Fibroblast of lung (primary cell): Measurements from ENCODE around the gene UBAP2. TPM values are rescaled to one million over a fixed set of nuclear protein-coding genes. Genes with fewer than 3 reads are reported as not detected.
A peak's percentile ranks its signal among the peaks of the same experiment; 100 is the strongest.

Experiments
- DNase-seq, 2 donors: peaks; one replicate each; pipeline versions ENCODE4 v3.0.0 to v3.0.0-alpha.2; 2010; ENCODE audit warnings: low read depth in 2 of 2
- H2AFZ ChIP-seq: 2 replicates; pipeline ENCODE4 v1.5.1; 2012; ENCODE audit warnings: low read length, control low read depth, inconsistent platforms
- H3K27ac ChIP-seq: 2 replicates; pipeline ENCODE4 v1.5.1; 2011; ENCODE audit warnings: low read length, control low read depth; ENCODE audit not compliant: insufficient read depth
- H3K27me3 ChIP-seq: 2 replicates; pipeline ENCODE4 v1.5.1; 2011; ENCODE audit warnings: mild to moderate bottlenecking, low read length; ENCODE audit not compliant: control insufficient read depth, insufficient read depth
- H3K36me3 ChIP-seq: 2 replicates; pipeline ENCODE4 v1.5.1; 2011; ENCODE audit warnings: low read length; ENCODE audit not compliant: control insufficient read depth, insufficient read depth
- H3K4me1 ChIP-seq: 2 replicates; pipeline ENCODE4 v1.5.1; 2011; ENCODE audit warnings: low read length; ENCODE audit not compliant: control insufficient read depth, insufficient read depth; ENCODE audit errors: extremely low read depth
- H3K4me2 ChIP-seq: 2 replicates; pipeline ENCODE4 v1.5.1; 2011; ENCODE audit warnings: low read length, control low read depth; ENCODE audit not compliant: insufficient read depth; ENCODE audit errors: extremely low read depth
- H3K4me3 ChIP-seq, 4 experiments: fragments of 200-600 bp in 1 of 4; sonication (generic) in 1 of 4; replicated peaks in 1 of 4; 2 replicates each; pipeline ENCODE4 v1.5.1; 2011 to 2016; ENCODE audit warnings: low read length in 4 of 4, low read depth in 3 of 4, mild to moderate bottlenecking in 3 of 4, control low read depth in 2 of 4, inconsistent platforms in 1 of 4, mixed read lengths in 1 of 4; ENCODE audit not compliant: insufficient read depth in 1 of 4; ENCODE audit errors: control extremely low read depth in 1 of 4
- H3K79me2 ChIP-seq: 2 replicates; pipeline ENCODE4 v1.5.1; 2012; ENCODE audit warnings: mild to moderate bottlenecking, low read length, inconsistent platforms; ENCODE audit not compliant: control insufficient read depth, insufficient read depth
- H3K9ac ChIP-seq: 2 replicates; pipeline ENCODE4 v1.5.1; 2011; ENCODE audit warnings: mild to moderate bottlenecking, low read length, control low read depth; ENCODE audit not compliant: insufficient read depth
- H3K9me3 ChIP-seq: 2 replicates; pipeline ENCODE4 v1.5.1; 2012; ENCODE audit warnings: low read depth, low read length; ENCODE audit not compliant: control insufficient read depth, insufficient read depth
- H4K20me1 ChIP-seq: 2 replicates; pipeline ENCODE4 v1.5.1; 2011; ENCODE audit warnings: low read length; ENCODE audit not compliant: control insufficient read depth, insufficient read depth; ENCODE audit errors: extremely low read depth
- EZH2 ChIP-seq: IDR thresholded peaks from 2 replicates; pipeline ENCODE4 v1.5.1; 2012; ENCODE audit warnings: low read length, control low read depth, mild to moderate bottlenecking; ENCODE audit errors: missing control alignments
- polyA plus RNA-seq, 2 donors: library from polyadenylated mRNA; depleted of rRNA in 1 of 2; stranded (reverse) in 1 of 2; unstranded in 1 of 2; fragments of >200 nt; gene quantifications; 2 replicates each; pipeline ENCODE4 v1.2.1, GENCODE V29; 2011 to 2012; ENCODE audit warnings: missing spikeins in 1 of 2
- total RNA-seq: library from RNA; depleted of rRNA; stranded (reverse); fragments of >200 nt; gene quantifications from 2 replicates; pipeline ENCODE4 v1.2.1, GENCODE V29; 2014
- TF ChIP-seq, protein P1 (sequence below), 2 donors: IDR thresholded peaks in 1 of 2; conservative IDR thresholded peaks in 1 of 2; 1 replicate in 1 of 2; 2 replicates in 1 of 2; pipeline ENCODE4 v1.5.1; 2011 to 2012; ENCODE audit warnings: low read length in 2 of 2, control low read depth in 1 of 2, inconsistent platforms in 1 of 2, low read depth in 1 of 2, mild to moderate bottlenecking in 1 of 2

UBAP2 gene
- total and polyA plus RNA-seq, 2 donors (not counting 1 experiment from before 2014, with no cell fraction given), result 10.2 to 20.6 TPM

DNA sequence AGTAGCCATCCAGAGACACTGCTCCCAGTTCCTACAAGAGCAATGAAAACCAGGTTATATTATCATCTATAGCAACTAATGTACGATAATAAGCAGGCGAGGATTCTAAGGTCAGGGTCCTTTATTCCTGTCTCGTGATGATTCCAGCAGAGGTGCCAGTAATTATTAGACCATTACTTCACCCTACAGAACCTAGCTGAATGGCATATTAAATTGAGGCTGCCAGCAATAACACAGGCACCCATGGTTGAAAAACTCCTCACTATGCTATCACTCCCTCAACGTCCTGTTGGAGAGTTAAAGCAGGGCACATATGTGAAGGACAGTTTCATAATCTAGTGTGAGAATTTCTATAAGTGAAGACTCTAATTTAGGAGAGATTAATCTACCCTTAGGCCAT is 48.1 kb upstream of the UBAP2 start:
- no peak overlapping the region for H3K27ac ChIP-seq
- no peak overlapping the region for H2AFZ ChIP-seq
- H3K27me3 ChIP-seq, result no peaks in the 10 kb centered on the region
- H3K79me2 ChIP-seq, result no peaks in the 10 kb centered on the region
- H3K9ac ChIP-seq, result no peak overlapping the region
- H3K4me1 ChIP-seq, result no peaks in the 10 kb centered on the region
- no peaks in the 10 kb centered on the region for H4K20me1 ChIP-seq
- no peak overlapping the region for H3K4me3 ChIP-seq
- no peak overlapping the region for H3K4me2 ChIP-seq
- TF ChIP-seq EZH2, result no peak
- no peaks in the 10 kb centered on the region for H3K9me3 ChIP-seq
- H3K36me3 ChIP-seq, result peaks cover 5% of the 10 kb centered on the region
- no peak for DNase-seq

DNA sequence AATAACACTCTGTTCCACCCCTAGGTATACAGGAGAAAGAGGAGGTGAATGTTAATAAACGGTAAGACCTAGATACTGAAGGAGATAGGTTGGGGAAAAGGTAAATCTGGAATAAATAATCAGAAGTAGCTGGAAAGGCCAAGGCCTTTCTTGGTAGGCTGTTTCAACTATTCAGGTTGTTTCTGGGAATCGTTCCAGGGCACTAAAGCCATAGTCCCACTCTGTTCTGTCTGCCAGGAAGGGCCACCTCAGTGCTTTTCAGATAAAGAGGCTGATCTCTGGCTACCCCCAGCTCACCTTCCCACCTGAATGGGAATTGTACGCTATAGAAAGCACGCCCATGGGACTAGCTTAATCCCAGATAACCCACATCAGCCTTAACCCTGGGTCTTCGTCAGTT is 44.9 kb upstream of the UBAP2 start:
- no peaks in the 10 kb centered on the region for H3K4me1 ChIP-seq
- no peak for DNase-seq
- H3K4me2 ChIP-seq, result no peak overlapping the region
- H3K79me2 ChIP-seq, result no peaks in the 10 kb centered on the region
- no peaks in the 10 kb centered on the region for H4K20me1 ChIP-seq
- no peak overlapping the region for H3K27ac ChIP-seq
- H3K36me3 ChIP-seq, result peaks cover 5% of the 10 kb centered on the region
- TF ChIP-seq, protein P1, sequence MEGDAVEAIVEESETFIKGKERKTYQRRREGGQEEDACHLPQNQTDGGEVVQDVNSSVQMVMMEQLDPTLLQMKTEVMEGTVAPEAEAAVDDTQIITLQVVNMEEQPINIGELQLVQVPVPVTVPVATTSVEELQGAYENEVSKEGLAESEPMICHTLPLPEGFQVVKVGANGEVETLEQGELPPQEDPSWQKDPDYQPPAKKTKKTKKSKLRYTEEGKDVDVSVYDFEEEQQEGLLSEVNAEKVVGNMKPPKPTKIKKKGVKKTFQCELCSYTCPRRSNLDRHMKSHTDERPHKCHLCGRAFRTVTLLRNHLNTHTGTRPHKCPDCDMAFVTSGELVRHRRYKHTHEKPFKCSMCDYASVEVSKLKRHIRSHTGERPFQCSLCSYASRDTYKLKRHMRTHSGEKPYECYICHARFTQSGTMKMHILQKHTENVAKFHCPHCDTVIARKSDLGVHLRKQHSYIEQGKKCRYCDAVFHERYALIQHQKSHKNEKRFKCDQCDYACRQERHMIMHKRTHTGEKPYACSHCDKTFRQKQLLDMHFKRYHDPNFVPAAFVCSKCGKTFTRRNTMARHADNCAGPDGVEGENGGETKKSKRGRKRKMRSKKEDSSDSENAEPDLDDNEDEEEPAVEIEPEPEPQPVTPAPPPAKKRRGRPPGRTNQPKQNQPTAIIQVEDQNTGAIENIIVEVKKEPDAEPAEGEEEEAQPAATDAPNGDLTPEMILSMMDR (conservative IDR thresholded peaks at IDR 0.05 in 1 of 2, IDR thresholded peaks at IDR 0.05 in 1 of 2; ENCODE audit: low read depth in 1 of 2, low read length in 2 of 2), result no peak
- no peak for TF ChIP-seq EZH2
- H3K27me3 ChIP-seq, result no peaks in the 10 kb centered on the region
- no peak overlapping the region for H3K9ac ChIP-seq
- H3K9me3 ChIP-seq, result no peaks in the 10 kb centered on the region
- no peak overlapping the region for H2AFZ ChIP-seq
- H3K4me3 ChIP-seq, result no peak overlapping the region

DNA sequence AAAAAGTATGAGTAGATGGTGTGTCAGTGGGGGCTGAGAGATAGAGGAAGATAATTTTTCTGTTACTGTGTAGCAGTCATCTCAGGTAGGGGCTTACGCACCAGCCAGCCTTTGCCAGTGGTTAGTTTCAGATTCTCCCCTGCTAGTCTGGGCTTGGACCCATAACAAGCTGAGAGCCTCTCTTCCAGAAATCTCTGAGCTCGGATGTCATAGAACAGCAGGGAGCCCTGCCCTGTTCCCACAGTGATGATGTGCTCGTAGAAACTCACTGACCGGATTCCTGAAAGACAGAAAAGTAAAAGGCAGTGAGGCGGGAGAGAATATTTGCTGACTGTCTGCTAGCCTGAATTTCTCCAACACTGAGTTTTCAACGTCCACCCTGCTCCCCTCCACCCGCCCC is 40.6 kb upstream of the UBAP2 start:
- TF ChIP-seq, protein P1 (conservative IDR thresholded peaks at IDR 0.05 in 1 of 2, IDR thresholded peaks at IDR 0.05 in 1 of 2; ENCODE audit: low read depth in 1 of 2, low read length in 2 of 2), result no peak
- TF ChIP-seq EZH2, result no peak

More for the DNA sequence above, 40.6 kb upstream of the UBAP2 start:
- no peak overlapping the region for H3K9ac ChIP-seq
- peak in 1 of 2 donors; percentile 43 for DNase-seq
- H3K27me3 ChIP-seq, result no peaks in the 10 kb centered on the region
- H2AFZ ChIP-seq, result no peak overlapping the region
- no peak overlapping the region for H3K27ac ChIP-seq
- H3K9me3 ChIP-seq, result no peaks in the 10 kb centered on the region
- H3K36me3 ChIP-seq, result peaks cover 9% of the 10 kb centered on the region
- no peaks in the 10 kb centered on the region for H3K4me1 ChIP-seq
- no peaks in the 10 kb centered on the region for H3K79me2 ChIP-seq
- H3K4me2 ChIP-seq, result no peak overlapping the region
- no peaks in the 10 kb centered on the region for H4K20me1 ChIP-seq
- no peak overlapping the region for H3K4me3 ChIP-seq
